GM19351 (cell line): ENCODE data around the gene GPR37.

Experiments used
- ATAC-seq: cut with Tn5 transposase; IDR thresholded peaks from one replicate; pipeline ENCODE4 v1.9.1; 2021; ENCODE audit warnings: mild to moderate bottlenecking, moderate library complexity; ENCODE audit not compliant: unreplicated experiment

GPR37 gene, protein sequence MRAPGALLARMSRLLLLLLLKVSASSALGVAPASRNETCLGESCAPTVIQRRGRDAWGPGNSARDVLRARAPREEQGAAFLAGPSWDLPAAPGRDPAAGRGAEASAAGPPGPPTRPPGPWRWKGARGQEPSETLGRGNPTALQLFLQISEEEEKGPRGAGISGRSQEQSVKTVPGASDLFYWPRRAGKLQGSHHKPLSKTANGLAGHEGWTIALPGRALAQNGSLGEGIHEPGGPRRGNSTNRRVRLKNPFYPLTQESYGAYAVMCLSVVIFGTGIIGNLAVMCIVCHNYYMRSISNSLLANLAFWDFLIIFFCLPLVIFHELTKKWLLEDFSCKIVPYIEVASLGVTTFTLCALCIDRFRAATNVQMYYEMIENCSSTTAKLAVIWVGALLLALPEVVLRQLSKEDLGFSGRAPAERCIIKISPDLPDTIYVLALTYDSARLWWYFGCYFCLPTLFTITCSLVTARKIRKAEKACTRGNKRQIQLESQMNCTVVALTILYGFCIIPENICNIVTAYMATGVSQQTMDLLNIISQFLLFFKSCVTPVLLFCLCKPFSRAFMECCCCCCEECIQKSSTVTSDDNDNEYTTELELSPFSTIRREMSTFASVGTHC

DNA sequence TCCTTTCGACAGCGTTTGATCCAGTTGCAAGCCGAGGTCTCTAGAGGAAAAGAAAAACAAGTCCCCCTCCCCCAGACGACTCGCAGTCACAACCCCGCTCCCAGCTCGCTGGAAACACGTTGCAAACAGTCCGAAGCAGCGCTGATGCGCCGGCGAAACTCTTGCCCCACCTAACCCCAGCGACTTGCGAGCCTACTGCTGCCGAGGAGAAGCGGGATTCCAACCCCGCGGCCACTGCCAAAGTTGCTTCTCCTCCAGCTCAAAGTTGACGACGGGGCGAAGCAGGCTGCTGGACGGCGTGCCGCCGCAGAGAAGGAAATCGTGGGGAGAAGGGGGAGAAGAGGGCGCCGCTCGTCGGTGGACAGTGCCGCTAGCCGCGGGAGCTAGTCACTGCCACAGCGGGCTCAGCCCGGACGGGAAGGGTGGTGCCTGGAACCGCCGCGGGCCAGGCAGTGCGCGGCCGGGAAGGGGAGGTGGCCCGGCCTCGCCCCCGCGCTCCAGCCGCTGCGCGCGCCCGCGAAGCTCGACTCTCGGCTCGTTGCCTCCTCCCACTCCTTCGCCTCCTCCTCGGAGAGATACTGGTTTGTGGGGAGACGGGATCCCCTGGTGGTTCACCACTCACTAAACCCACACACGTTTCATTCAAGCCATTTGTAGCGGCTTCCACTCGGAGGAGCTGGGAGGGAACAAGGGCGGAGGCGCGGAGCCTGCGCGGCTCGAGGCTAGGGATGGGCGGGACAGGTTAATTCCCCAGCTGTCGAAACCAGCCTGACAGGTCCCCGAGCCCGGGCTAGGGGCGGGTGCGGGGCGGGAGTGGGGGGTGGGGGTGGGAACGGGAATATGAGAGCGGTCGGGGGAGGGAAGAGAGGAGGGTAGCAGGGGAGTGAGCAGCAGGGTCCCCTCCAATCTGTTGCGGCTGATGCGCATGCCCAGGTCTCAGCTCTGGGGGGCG is at the start of gene GPR37:
Gene GPR37 (minus strand): TSS at position 392 of the 952 bp plus-strand sequence. CDS start 816 bp downstream, outside the sequence.
- ATAC-seq: peak; percentile 71

DNA sequence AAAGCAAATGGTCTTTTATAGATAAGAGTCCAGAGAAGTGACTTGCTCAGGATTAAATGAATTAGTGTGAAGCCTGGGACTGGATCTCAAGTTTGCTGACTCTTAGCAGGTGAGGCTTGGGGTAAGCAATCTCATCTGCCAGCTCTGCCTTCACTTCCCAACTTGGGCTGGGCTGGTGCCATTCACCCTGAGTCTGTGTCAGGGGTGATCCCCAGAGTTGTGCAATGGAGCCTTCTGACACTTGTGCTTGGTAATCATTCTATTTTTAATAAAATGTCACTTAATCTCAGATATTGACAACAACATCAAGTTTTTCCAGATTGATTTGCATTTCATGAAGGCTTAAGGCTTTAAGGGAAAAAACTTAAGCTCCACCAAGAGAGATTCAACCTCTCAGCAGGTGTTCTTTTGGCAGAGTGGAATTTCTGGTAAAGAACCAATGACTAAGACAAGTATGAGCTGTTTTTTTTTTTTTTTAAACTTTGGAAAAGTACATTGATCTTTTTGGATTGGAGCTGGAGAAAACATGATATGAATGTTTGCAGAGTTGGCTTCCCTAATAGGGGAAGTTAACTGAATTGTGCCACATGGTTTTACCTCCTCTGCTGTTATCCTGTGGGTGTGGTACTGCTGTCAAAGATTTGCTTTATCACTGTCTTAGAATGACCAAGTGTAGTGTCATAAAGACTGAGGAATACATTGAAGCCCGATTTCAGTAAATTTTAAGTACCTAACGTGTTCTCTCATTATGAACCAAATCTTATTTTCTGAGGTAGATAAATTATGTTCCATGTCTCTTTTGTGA is 48.6 kb upstream of the GPR37 start:
- ATAC-seq: no peak

DNA sequence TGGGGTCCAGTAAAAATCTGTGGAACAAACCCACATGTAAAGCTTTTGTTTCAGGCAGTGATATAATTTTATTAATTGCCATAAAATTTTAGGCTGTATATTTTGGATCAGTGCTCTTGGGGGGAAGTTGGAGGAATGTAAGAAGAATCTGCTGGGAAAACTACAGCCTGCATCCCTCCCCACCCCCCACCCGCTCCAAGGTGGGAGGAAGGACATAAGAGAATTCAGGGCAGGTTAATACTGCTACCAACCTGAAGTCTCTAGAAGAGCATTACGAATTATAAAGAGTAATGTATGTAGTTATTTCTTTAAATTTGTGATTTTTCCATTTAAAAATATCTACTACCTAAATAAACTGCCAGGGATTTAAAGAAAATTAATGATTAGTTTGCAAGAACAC is 47.2 kb upstream of the GPR37 start:
- no peak for ATAC-seq

DNA sequence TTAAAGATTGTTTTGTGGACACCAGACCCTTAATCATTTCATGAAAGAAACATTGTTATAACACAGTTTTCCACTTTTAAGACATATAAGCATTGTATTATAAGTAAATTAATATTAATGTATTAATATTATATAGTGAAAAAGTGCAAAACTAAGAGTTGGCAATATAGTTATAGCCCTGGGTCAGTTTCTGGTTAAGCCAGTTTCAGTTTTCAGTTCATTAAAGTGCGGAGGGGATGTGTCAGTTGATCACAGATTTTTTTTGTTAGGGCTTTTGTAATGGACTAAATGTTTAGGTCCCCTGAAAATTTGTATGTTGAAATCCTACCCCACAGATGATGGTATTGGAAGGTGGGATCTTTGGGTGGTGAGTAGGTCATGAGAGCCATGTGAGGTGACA is 45.7 kb upstream of the GPR37 start:
- peak; percentile 62 for ATAC-seq

DNA sequence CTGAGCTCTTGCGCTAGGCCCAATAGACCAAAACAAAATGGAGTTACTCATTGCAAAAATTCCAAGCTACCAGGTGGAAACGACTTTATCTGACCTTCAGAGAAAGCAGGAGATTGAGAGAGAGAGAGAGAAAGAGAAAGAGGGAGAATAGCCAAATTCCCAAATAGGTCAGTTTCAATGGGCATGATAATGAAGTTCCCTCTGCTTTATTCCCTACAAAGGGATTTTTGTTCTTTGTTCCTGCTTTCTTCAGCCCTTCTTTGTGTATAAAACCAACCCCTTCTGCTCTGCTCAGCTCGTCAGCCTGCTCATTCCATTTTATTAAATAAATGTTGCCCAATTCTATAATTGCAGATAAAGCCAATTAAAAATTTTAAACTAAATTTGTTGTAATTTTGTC is 45.0 kb upstream of the GPR37 start:
- no peak for ATAC-seq

DNA sequence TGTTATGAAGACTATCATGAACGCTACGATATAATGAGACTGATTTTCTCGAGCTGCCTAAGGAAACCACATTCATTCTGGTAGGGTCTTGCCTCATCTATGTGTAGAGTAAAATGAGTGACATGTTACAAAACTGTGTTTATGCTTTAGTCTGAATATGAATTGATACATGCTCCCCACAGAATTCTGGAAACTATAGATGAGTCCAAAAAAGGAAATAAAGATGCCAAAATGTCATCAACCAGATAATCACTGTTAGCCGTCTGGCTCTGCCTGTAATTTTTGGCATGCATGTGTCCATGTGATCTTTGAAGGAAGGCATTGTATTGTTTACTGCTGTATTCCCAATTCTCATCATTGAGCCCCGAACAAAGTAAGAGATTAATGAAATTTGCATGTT is 42.6 kb upstream of the GPR37 start:
- no peak for ATAC-seq

DNA sequence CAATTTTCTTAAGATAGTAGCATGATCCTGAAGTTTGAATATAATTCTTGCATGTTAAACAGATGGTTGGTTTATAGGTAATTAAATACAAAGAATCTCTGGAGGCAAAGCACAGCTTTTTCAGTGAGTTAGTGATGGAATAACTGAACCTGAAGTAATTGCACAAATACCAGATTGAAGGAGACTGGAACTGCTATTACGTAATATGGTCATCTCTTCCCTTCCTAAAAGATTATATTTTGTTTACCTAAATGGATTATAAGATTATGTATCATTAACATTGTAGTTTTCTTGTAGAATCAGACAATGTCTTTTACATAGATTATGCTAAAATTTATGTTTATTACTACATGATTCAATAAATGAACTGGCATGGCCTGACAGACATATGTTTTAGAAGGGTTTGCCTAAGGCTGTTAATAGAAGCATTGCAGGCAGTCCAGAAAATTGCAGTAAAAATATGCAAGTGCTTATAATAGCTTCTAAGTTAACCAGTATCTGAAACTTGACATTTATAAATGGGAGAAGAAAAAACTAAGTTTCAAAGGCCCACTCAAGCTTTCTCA is 35.8 kb upstream of the GPR37 start:
- ATAC-seq: no peak

DNA sequence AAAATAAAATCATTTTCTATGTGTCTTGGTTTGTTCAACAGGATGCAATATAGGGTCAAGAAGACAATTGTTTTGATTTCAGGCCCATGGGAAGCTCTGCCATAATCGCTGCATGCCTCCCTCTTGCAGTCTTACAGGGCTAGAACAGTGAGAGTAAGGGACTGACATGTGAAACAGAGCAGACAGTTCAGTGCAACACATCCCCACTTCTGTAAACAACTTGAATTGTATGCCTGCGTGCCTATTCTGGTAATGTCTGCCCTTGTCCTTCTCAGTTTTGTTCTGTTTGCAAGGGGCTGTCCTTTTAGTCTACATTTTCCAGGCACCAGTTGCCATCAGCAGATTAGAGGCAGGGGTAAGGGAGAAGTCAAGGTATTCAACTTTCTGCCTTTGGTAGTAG is 34.8 kb upstream of the GPR37 start:
- no peak for ATAC-seq

DNA sequence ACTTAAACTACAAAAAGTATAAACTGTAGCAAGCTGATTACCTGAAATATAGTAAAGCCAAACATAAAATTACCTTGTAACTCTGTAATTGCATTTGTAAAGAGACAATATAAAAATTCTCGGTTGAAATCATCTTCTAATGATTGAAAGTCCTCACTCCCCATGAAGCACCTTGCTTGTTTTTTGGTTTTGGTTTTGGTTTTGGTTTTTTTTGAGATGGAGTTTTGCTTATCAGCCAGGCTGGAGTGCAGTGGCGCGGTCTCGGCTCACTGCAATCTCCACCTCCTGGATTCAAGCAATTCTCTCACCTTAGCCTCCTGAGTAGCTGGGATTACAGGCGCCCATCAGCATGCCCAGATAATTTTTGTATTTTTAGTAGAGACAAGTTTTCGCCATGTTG is 33.9 kb upstream of the GPR37 start:
- ATAC-seq: no peak

DNA sequence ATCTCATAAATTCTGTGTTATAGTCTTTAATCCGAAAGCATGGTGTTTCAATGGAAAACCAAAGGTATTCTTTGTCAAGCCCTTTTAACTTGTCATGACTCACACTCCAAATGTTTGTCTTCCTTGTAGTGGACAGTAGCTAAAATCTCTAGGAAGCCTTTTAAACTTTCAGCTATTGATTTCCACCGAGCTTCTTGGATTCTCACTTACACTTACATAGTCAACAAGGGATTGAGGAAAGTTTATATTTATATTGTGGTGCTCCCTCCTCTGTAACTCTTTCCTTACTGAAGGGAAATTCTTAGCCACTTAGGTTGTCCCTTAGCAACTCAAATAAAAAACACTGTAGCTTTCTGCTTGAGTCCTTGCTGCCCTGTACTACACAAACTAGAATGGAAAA is 31.2 kb upstream of the GPR37 start:
- ATAC-seq: no peak

DNA sequence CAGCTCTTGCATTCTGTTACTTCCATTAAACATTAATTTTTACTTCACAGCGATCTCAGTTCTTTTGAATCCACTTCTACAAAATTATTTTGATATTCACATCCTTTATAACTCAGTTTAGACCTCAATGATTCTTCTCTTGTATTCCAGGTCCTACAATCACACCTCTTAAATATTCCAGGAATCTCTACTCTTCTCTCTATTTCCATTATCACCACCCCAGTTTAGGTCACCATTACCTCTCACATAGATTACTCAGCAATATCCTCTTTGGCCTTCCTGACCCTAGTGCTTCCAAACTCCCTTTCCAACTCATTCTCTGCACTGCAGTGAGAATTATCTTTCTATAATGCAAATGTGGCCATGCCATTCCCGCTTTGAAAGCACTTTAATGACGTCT is 27.1 kb upstream of the GPR37 start:
- no peak for ATAC-seq

DNA sequence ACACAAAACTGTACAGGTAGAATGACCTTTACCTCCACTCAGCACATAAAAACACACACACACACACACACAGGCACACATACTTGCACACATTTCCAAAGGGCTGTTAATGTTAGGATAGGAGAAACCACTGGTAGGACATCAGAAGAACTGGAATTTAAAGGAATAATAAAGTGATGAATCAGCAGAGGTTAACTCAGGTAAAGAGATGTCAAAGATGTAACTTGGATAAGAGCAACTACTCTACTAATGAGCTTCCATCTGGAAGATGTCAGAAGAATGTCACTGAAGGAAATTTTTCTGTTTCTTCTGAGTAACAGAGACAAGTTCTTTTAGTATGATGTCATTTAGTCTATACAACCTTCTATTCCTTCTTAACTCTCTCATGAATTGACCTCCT is 26.4 kb upstream of the GPR37 start:
- ATAC-seq: no peak

DNA sequence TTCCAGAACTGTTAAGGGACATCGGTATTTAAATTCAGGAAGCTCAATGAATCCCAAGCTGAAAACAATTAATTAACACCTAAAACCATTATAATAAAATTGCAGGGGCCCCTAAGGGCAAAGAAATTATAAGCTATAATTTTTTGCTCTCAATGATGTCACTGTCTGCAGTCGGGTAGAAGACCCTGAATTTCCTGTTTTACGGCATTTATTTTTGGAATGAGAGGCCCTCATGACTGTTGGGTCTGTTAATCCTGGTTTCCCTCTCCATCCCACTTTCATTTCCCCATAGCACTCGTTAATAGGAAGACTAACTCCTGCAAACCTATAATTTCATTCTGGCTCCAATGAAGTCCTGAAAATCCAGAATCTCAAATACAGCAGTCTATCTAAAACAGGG is 25.8 kb upstream of the GPR37 start:
- ATAC-seq: no peak

DNA sequence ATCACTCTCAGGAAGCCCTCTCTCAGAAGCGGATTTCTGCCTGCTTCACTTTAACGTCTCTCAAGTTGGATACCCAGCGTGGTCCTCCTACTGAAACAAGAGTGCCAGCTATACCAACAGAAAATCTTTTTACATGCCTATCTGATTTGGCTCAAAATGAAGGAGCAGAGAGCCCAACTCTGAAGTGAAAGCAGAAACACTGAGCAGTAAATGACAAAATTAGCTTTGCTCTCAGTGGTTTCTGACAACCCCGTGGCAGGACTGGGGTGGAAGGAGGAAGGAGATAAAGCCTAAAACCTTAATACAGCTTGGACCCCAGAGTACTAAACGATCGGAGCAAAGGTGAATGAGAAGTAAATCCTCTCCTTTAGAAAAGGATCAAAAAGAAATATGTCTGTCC is 25.1 kb upstream of the GPR37 start:
- ATAC-seq: peak; percentile 67

DNA sequence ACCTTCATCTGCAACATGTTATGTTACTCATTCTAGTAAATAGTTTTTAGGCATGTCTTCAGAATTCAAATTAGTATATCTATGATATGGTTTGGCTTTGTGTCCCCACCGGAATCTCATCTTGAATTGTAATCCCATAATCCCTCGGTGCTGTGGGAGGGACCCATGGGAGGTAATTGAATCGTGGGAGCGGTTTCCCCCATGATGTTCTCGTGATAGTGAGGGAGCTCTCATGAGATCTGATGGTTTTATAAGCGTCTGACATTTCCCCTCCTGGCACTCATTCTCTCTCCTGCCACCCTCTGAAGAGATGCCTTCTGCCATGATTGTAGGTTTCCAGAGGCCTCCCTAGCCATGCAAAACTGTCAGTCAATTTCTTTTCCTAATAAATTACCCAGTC is 20.4 kb upstream of the GPR37 start:
- ATAC-seq: no peak

DNA sequence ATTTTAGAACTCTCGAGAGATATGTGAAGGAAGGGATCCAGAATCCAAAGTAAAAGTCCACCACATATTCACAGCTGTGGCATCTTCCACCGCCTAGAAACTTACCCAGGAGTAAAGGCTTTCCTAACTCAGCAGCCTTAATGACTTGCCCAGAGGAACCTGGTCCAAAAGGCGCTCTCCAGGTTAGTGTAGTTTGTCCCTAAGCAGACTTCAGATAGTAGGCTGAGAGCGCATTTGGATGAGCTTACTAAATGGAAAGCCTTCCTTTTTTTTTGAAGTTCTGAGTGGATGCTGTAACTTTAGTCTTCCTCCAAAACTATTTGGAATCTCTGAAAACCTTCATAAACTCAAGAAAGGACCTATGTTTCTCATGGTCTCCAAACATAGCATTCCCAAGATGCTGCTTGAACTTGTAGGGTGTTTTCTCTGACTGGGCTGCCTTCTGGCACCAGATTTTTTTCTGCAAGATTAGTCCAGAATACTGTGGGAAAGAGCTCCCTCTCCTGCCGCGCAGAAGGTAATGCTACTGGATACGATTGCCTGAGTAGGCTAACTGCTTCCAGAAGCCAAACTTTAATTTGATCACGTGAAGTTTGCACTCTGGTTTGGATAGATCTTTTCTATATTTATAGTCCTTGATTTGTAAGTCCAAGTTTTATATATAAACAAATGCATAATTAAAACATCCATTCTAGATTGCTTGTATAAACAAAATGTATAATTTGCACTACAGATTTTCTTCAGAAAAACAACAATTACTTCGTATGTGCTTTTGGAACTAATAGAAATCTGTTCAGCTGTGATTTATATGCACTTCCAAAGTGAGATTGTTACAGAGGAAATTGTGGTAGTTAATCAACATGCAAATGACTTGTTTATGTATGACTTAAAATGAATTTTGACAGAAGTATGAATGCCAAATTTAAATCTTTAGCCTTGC is 19.6 kb upstream of the GPR37 start:
- peak; percentile 90 for ATAC-seq

DNA sequence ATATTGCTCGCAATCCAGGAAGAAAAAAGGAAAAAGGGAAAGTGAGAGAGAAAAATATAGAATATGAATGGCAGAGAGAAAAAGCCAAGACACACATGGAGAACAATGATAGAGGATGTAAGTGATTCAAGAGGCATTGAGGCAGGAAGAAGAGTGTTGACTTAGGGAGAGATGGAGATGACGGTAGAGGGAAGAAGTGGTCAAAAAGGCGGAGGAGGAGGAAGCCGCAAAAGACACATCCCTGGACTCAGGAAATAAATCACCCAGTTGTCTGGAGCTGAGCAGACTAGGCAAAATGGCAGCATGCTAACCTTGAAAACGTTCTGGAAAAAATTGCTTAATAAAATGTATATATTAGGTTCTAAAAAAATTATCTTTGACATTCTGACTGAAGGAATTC is 17.7 kb upstream of the GPR37 start:
- ATAC-seq: no peak

DNA sequence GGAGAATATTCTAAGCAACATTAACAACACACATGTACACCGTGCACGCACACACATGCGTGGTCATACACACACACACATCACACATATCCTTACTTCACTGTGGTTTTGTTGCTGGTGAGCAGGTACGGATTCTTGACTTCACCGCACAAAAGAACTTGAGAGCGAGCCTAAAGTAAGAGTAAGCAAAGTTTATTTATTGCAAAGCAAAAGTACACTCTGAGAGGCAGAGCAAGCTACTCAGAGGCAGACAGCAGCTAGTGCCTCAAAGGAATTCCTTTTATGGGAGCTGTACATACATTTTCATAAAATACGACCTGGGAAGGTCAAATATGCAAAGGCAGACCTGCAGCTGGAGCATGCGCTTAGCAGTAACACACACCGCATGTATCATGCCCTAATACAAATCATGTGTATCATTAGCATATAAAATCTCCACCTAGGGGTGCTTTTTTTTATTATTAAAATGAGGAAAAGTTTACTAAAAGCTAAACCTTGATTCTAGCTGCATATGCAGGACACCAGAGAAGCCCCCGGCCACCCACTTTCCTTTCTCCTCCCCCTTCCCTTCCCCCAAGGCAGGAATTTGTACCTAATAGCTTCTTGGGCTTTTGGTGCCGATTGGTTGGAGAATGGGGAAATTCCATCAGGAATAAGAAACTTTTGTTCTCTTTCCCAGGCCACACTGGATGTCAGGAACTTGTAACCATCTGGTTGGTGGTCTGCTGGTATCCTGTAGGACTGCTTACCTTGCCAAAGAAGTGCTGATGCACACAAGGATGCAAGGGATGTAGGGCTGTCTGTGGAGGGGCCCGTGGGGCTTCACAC is 16.5 kb upstream of the GPR37 start:
- no peak for ATAC-seq
